GM12801 (cell line): ENCODE measurements around the gene MAML3.

Experiments used
- TF ChIP-seq, protein P1 (sequence below): IDR thresholded peaks from one replicate; pipeline ENCODE4 v1.5.1; 2011; ENCODE audit warnings: control low read depth; ENCODE audit not compliant: insufficient read length; ENCODE audit errors: extremely low read depth

Gene MAML3

DNA sequence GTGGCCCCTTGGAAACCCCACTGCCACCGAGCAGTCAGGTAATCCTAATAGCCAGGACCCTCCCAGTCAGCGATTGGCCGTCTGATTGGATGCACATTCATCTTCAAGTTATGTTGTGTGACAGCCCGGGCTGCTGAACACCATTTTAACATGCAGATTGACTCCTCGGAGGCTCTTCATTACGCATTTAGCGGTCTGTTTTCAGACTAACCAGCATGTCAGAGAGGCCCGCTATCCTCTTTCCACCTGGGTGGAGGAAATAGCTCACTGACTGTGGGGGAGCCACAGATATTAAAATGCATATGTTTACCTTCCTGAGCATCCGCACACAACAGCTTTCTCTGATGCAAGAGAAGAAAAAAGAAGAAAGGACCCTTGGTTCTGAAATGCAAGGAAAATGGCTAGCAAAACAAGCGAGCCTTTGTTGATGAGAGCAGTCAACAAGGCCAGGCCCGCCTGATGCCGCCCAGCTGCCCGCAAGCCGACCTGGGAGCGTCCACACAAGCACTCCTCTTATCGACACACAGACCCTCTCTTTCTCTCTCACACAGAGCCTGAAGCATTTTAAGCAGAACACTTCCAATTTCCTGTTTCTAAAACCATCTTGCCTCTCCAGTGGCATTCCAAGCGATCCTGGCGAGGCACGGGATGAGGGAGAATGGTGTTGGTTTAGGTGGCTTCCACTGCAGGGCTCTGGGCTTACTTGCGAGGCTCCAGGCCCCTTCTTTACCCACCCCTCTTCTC, 370.1 kb downstream of the MAML3 start:
- TF ChIP-seq, protein P1, sequence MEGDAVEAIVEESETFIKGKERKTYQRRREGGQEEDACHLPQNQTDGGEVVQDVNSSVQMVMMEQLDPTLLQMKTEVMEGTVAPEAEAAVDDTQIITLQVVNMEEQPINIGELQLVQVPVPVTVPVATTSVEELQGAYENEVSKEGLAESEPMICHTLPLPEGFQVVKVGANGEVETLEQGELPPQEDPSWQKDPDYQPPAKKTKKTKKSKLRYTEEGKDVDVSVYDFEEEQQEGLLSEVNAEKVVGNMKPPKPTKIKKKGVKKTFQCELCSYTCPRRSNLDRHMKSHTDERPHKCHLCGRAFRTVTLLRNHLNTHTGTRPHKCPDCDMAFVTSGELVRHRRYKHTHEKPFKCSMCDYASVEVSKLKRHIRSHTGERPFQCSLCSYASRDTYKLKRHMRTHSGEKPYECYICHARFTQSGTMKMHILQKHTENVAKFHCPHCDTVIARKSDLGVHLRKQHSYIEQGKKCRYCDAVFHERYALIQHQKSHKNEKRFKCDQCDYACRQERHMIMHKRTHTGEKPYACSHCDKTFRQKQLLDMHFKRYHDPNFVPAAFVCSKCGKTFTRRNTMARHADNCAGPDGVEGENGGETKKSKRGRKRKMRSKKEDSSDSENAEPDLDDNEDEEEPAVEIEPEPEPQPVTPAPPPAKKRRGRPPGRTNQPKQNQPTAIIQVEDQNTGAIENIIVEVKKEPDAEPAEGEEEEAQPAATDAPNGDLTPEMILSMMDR = no peak

DNA sequence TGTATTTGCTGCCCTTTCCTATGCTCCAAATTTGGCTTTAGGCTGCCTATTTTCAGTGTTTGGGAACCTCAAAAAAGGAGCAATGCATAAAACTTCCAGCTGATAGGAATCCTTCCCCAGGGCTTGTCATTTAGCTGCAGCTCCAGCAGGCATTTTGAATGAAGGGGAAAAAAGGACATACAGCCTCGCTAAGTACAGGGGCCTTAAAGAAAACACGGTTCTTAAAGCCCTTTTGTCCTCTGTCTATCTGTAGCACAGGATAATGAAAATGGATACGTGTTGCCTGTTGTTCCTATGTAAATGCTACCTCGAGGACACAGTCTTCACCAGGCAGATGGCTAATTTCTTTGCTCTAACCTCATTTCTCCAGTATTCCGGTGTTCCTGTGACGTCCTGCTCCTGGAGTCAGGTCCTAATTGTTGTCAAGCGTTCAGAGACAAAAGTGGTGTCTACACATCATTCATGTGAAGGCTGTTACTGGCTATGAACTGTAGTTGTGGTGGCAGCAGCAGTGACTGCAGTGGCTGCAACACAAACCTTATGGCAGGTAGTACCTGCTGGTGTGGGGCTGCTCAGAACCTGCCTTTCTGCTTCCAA, 371.0 kb downstream of the MAML3 start:
- TF ChIP-seq, protein P1 = no peak

DNA sequence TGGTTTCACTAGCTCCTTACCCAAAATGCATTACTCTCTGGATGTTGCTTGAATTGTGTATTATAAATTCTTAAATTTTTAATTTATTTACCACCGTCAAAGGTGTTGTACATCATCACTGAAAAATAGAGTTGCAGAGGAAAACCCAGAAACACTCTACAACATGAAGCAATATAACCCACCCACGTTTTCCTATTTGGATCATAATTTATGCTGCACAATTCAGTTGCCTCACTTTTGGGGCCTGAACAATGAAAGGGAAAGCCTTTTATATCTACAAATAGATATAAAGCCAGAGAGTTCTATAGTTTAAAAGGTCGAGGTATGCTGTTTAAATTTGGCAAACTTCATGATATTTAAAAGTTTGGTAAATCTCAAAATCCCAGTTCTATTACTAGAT, 372.9 kb downstream of the MAML3 start:
- TF ChIP-seq, protein P1 = no peak

DNA sequence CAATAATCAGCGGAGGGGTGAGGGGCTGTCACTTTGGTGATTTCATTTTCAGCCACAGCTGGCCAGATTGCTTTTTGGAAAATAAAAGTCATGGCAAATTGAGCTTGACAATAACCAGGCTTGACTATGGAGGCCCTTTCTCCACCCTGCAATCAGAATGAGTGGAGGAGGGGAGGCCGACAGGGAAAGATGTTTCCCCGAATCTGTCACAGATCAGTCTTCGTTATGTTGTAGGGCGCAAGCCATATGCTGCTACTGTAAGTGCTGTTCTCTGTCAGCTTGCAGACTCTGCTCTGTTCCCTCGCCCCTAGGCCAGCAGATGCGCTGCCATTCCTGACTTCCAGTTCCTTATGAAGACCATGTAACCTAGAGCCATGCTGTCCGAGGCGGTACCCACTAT, 374.3 kb downstream of the MAML3 start:
- TF ChIP-seq, protein P1 = no peak

DNA sequence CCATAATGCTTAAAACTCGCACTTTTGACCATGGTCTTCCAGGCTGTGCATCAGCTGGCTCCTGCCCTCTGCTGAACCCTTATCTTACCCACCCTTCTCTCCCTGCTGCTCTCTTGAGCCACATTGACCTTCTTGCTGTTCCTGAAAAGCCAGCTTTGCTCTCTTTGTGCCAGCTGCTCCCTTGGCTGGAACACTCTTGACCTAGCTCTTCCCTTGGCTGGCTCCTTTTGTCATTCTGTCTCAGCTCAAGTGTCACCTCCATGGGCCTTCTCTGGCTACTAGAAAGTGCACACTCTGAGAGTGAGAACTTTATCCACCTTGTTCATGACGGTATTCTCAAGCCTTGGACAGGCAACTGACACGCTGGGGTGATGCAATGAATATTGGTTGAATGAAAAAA, 376.2 kb downstream of the MAML3 start:
- TF ChIP-seq, protein P1 = no peak

DNA sequence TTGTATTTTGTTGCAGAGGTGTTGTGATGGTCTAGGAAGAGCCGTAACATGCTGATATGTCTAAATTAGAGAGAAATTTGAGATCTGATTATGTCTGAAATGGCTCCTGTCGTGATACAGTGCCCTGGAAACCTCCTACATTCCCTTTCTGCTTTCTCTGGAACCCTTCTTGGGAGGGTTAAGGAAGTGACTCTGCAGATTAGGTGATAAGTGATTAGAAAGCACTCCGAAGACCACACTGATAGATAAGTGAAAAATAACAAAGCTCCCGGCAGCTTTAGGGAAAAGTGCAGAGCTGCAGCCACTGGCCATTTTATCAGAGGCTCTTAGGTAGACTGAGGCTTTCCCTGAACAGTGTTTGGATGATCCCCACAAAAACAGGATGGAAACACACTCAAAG, 377.7 kb downstream of the MAML3 start:
- TF ChIP-seq, protein P1 = no peak

DNA sequence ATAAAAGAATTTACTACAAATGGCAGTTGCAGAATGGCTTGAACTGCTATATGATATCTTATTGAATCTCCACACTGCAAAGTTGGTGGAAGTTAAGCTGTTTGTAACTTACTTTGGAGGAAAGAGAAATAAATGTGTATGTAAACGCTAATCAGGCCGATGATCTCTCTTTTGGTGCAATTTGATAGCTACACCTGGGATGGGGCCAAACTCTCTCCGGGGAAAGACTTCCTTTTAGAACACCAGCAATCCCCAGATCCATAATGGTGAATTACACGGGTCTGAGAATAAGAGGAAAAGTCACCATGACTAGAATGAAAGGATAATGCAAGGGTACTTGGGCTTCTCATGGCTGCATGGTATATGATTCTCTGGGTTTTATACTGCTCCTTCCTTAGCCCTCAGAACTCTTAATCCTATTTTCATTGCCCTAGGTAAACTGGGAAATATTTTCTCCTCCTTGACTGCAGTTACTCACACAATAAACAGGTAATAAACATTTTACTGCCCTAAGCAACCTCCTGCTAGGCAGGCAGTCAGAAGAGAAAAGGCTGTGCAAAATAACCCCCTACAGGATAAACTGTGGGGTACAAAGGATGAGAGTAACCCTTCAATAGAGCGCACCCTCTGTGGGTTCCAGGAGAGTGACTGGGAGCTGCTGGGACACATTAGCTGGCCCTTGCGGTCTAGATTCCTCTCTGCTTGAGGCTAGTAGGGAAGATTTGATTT, 379.1 kb downstream of the MAML3 start:
- TF ChIP-seq, protein P1 = no peak
